ENCODE data around the gene TTC23L. TPM values are rescaled to one million over a fixed set of nuclear protein-coding genes. Genes with fewer than 3 reads are reported as not detected.

Gene TTC23L
- total and polyA plus RNA-seq, 2 of the 8 experiments (the other 6 are each of a cell fraction or from before 2014, with no cell fraction given) = 1.1 to 2.4 TPM

DNA sequence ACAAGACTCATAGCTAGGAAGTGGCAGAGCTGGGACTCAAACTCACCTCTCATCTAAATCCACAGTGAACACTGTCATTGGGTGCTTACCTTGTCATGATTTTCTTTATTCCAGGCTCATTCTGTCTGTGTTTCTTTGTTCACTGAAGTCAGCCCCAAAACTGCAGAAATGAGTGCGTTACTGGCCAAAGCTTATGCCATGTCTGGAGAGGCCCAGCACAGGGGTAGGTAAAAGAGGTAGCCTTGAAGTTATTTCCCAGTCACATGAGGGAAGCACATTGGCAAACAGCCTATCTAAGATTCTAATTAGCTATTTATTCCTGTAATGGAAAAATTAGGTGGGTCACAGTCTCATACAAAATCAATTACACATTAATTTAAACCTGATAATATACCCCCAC lies 29.8 kb downstream of the TTC23L start:
- Histone ChIP-seq H4K8ac (ENCODE audit: extremely low read depth, insufficient read depth, low read length) (no peak overlapping the region), H2BK15ac (ENCODE audit: low read length) (no peak overlapping the region), H3K27ac (ENCODE audit: low read depth, low read length) (no peak overlapping the region), H3K4me1 (replicated peaks in 1 of 4; ENCODE audit: control insufficient read depth in 3 of 4, insufficient read depth in 4 of 4, low read length in 3 of 4) (peaks cover 0 to 11% (median under 1%) of the 10 kb centered on the region in 4 experiments; a peak in 3 of 7 replicates), H2AK5ac (ENCODE audit: low read depth, low read length) (no peak overlapping the region), H3K4me3 (ENCODE audit: extremely low read depth in 1 of 4, insufficient read depth in 2 of 4, low read depth in 3 of 4, low read length in 4 of 4) (no peak overlapping the region), H4K20me1 (replicated peaks in 1 of 2; ENCODE audit: control insufficient read depth in 1 of 2, insufficient read depth in 2 of 2, low read length in 2 of 2) (no peaks in the 10 kb centered on the region), H4K5ac (ENCODE audit: insufficient read length, low read depth, low read length) (no peak overlapping the region), H2BK5ac (ENCODE audit: low read depth, low read length) (no peak overlapping the region), H3K9me3 (ENCODE audit: insufficient read depth in 2 of 2, low read depth in 1 of 2, low read length in 1 of 2) (no peaks in the 10 kb centered on the region), H3K4me2 (ENCODE audit: insufficient read depth in 1 of 2, low read depth in 2 of 2, low read length in 2 of 2) (no peak overlapping the region), H3K9ac (replicated peaks in 1 of 4; ENCODE audit: extremely low read depth in 1 of 4, low read depth in 3 of 4, low read length in 3 of 4) (no peak overlapping the region), H3K79me2 (ENCODE audit: control insufficient read depth in 1 of 2, insufficient read depth in 2 of 2, low read length in 2 of 2) (no peaks in the 10 kb centered on the region), H3K14ac (ENCODE audit: insufficient read length) (no peak overlapping the region), H3K4ac (replicated peaks; ENCODE audit: insufficient read length, low read depth, low read length) (no peak overlapping the region), H3K18ac (ENCODE audit: extremely low read depth, low read length) (no peak overlapping the region), H2BK120ac (replicated peaks; ENCODE audit: low read depth, low read length) (no peak overlapping the region), H4K91ac (replicated peaks; ENCODE audit: insufficient read length, low read length) (no peak overlapping the region), H3K56ac (replicated peaks; ENCODE audit: insufficient read length, low read depth, low read length) (no peak overlapping the region), H3K27me3 (replicated peaks in 1 of 4; ENCODE audit: control insufficient read depth in 3 of 4, extremely low read depth in 1 of 4, insufficient read depth in 3 of 4, low read length in 3 of 4) (no peaks in the 10 kb centered on the region), H3K23ac (ENCODE audit: insufficient read length) (no peak overlapping the region), H3K23me2 (ENCODE audit: low read depth, low read length) (no peaks in the 10 kb centered on the region), H3K79me1 (ENCODE audit: low read depth, low read length) (no peaks in the 10 kb centered on the region), H3K36me3 (ENCODE audit: control insufficient read depth in 2 of 4, insufficient read depth in 4 of 4, low read length in 3 of 4) (peaks cover 0 to 2% (median 0%) of the 10 kb centered on the region in 4 experiments; a peak in 1 of 8 replicates), H2AFZ (ENCODE audit: low read length) (no peak overlapping the region), H2BK12ac (ENCODE audit: low read depth, low read length) (no peak overlapping the region), H2BK20ac (ENCODE audit: low read length) (no peak overlapping the region)
- FAIRE-seq (no peak), DNase-seq (ENCODE audit: low read depth in 1 of 2, low spot score in 2 of 2) (no peak)
- no peak for TF ChIP-seq POU5F1 (IDR thresholded peaks at IDR 0.05; ENCODE audit: low read depth, low read length)
- TF ChIP-seq JUN (IDR thresholded peaks at IDR 0.05; ENCODE audit: low read depth, low read length) = no peak
- POLR2A ChIA-PET (ENCODE audit: partially characterized antibody) = interaction anchor here (1.4 kb wide), 1 partner anchor 30 kb away, joined by 3 read pairs; the partner anchor contains the start of gene TTC23L
- CTCF ChIA-PET (ENCODE audit: partially characterized antibody) = interaction anchor here (1.5 kb wide), 1 partner anchor 30 kb away, joined by 4 read pairs; no protein-coding TSS in a partner anchor
- WGBS, 2 experiments (ENCODE audit: extremely low coverage in 1 of 2, insufficient coverage in 1 of 2, insufficient read length in 1 of 2, insufficient replicate concordance in 2 of 2, low coverage in 1 of 2, low lambda C conversion rate in 2 of 2, missing lambda C conversion rate in 1 of 2) = 94% methylated on average over 1 of the region's 1 CpG; no CpG with 5 or more reads in 1 of the 2 experiments

All from H1 (cell line).